Measurements from ENCODE around the gene TBL1X. TPM values are rescaled to one million over a fixed set of nuclear protein-coding genes. Genes with fewer than 3 reads are reported as not detected.
A peak's percentile ranks its signal among the peaks of the same experiment; 100 is the strongest.

Gene TBL1X
- total and polyA plus RNA-seq, 4 donors, result 2.3 to 21.7 (median 13.3) TPM

DNA sequence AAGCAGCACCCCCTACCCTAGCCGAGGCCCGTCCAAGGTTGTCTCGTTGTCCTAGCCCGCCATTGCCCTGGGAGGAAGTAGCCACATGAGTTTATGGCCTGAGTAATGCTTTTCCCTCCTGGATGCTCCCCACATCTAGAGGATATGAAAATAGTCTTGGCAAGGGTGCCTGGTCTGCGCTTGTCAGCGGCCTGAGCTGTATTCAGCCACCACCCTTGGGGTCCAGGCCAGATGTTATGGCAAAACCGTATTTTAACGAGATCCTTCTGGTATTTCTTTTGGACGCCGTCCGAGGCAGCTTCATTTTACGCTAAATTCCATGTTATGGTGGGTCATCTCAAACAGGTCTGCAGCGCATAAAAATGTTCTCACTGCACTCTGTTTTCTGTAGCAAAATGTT lies 211.4 kb downstream of the TBL1X start:
- 77 to 90% methylated on average over 12 to 13 of the region's 13 CpGs for WGBS, 2 donors
- peaks cover 0 to 4% (median 0%) of the 10 kb centered on the region in 4 donors for H3K9me3 ChIP-seq (ENCODE audit: control insufficient read depth in 4 of 4, insufficient read depth in 3 of 4, low read length in 3 of 4)
- ATAC-seq (ENCODE audit: insufficient read depth, low FRiP score), result no peak

DNA sequence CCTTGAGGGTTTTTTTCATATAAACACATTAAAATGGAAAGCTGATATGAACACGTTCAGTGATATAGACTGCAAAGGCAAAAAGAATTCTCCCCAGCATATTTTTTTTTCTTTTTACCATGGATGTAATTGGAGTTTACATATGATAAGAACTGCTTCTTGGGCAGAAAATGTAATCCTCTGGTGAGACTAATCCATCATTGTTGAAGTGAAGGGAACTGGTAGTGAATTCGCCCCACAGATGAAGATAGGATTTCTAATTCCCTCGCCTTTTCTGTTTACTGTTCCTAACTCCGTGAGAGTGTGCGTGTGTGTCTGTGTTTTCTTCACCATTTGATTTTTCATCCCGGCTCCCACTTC lies 211.9 kb downstream of the TBL1X start:
- no peak for DNase-seq
- H3K36me3 ChIP-seq (ENCODE audit: control insufficient read depth in 4 of 4, insufficient read depth in 4 of 4, low read length in 4 of 4), result peaks cover 0 to 8% (median 0%) of the 10 kb centered on the region in 4 donors
- no peak overlapping the region for H3K4me3 ChIP-seq
- TF ChIP-seq, protein P1, sequence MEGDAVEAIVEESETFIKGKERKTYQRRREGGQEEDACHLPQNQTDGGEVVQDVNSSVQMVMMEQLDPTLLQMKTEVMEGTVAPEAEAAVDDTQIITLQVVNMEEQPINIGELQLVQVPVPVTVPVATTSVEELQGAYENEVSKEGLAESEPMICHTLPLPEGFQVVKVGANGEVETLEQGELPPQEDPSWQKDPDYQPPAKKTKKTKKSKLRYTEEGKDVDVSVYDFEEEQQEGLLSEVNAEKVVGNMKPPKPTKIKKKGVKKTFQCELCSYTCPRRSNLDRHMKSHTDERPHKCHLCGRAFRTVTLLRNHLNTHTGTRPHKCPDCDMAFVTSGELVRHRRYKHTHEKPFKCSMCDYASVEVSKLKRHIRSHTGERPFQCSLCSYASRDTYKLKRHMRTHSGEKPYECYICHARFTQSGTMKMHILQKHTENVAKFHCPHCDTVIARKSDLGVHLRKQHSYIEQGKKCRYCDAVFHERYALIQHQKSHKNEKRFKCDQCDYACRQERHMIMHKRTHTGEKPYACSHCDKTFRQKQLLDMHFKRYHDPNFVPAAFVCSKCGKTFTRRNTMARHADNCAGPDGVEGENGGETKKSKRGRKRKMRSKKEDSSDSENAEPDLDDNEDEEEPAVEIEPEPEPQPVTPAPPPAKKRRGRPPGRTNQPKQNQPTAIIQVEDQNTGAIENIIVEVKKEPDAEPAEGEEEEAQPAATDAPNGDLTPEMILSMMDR (IDR thresholded peaks at IDR 0.05; ENCODE audit: control extremely low read depth, extremely low read depth), result no peak
- WGBS, 2 donors, result 71 to 78% methylated on average over 6 of the region's 6 CpGs
- H3K4me1 ChIP-seq (ENCODE audit: control insufficient read depth in 5 of 5, insufficient read depth in 5 of 5, low read length in 5 of 5), result peaks cover 0 to 5% (median 0%) of the 10 kb centered on the region in 5 donors
- H3K27me3 ChIP-seq (ENCODE audit: control insufficient read depth in 3 of 3, insufficient read depth in 3 of 3, low read length in 2 of 3), result peaks cover 0 to 14% (median 0%) of the 10 kb centered on the region in 3 donors
- H3K9ac ChIP-seq (ENCODE audit: insufficient read depth in 1 of 2, low read length in 2 of 2), result no peak overlapping the region
- H3K27ac ChIP-seq (ENCODE audit: low read depth in 1 of 2, low read length in 1 of 2), result no peak overlapping the region
- peaks cover 0 to 4% (median 0%) of the 10 kb centered on the region in 4 donors for H3K9me3 ChIP-seq (ENCODE audit: control insufficient read depth in 4 of 4, insufficient read depth in 3 of 4, low read length in 3 of 4)
- ATAC-seq (ENCODE audit: insufficient read depth, low FRiP score), result no peak

More for the DNA sequence above, 211.4 kb downstream of the TBL1X start:
- Histone ChIP-seq H3K27ac (ENCODE audit: low read depth in 1 of 2, low read length in 1 of 2) (no peak overlapping the region), H3K9ac (ENCODE audit: insufficient read depth in 1 of 2, low read length in 2 of 2) (no peak overlapping the region), H3K4me1 (ENCODE audit: control insufficient read depth in 5 of 5, insufficient read depth in 5 of 5, low read length in 5 of 5) (peaks cover 0 to 5% (median 0%) of the 10 kb centered on the region in 5 donors), H3K27me3 (ENCODE audit: control insufficient read depth in 3 of 3, insufficient read depth in 3 of 3, low read length in 2 of 3) (peaks cover 0 to 13% (median 0%) of the 10 kb centered on the region in 3 donors), H3K4me3 (no peak overlapping the region), H3K36me3 (ENCODE audit: control insufficient read depth in 4 of 4, insufficient read depth in 4 of 4, low read length in 4 of 4) (peaks cover 0 to 8% (median 0%) of the 10 kb centered on the region in 4 donors)
- TF ChIP-seq, protein P1 (IDR thresholded peaks at IDR 0.05; ENCODE audit: control extremely low read depth, extremely low read depth), result no peak
- no peak for DNase-seq

DNA sequence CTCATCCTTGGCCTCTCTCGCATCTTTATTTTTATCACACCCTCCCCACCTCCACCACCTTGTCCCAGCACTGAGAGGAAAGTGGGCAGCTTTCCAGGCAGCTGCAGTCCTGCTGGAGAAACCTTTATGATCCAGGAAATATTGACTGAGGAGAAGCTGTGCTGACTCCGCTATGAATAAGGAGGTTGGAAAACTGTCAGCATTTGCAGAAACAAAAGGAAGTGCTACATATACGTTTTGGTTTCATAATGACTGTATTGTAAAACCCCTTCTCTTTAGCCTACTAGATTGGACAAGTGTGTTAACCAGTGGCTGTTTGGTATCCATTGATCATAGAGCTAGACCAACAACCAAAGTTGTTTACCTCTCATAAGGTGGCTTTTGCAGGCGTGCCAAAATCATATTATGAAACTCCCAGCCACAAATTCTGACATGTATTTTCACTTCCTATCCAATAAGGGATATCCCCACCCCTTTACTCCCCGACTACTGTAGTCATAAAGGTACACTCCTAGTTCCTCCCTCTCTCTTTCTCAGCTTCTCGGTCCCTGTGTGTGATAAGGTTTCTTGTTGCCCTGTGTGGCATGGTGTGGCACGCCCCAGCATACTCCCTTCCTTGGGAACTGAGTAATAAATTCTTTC lies 212.4 kb downstream of the TBL1X start:
- Histone ChIP-seq H3K4me1 (ENCODE audit: control insufficient read depth in 5 of 5, insufficient read depth in 5 of 5, low read length in 5 of 5) (peaks cover 0 to 5% (median 0%) of the 10 kb centered on the region in 5 donors), H3K9me3 (ENCODE audit: control insufficient read depth in 4 of 4, insufficient read depth in 3 of 4, low read length in 3 of 4) (peaks cover 0 to 4% (median 0%) of the 10 kb centered on the region in 4 donors), H3K27me3 (ENCODE audit: control insufficient read depth in 3 of 3, insufficient read depth in 3 of 3, low read length in 2 of 3) (peaks cover 0 to 11% (median 0%) of the 10 kb centered on the region in 3 donors), H3K9ac (ENCODE audit: insufficient read depth in 1 of 2, low read length in 2 of 2) (no peak overlapping the region), H3K4me3 (no peak overlapping the region), H3K27ac (ENCODE audit: low read depth in 1 of 2, low read length in 1 of 2) (no peak overlapping the region), H3K36me3 (ENCODE audit: control insufficient read depth in 4 of 4, insufficient read depth in 4 of 4, low read length in 4 of 4) (peaks cover 0 to 8% (median 0%) of the 10 kb centered on the region in 4 donors)
- ATAC-seq (ENCODE audit: insufficient read depth, low FRiP score) (no peak), DNase-seq (peak in 1 of 3 donors; percentile 27)
- 49 to 54% methylated on average over 7 of the region's 7 CpGs for WGBS, 2 donors
- TF ChIP-seq, protein P1 (IDR thresholded peaks at IDR 0.05; ENCODE audit: control extremely low read depth, extremely low read depth), result no peak
